PC-9 (cell line): ENCODE measurements around the gene PNP.

Experiments
- CTCF ChIP-seq: fragments of 200-600 bp; sonication (generic); conservative IDR thresholded peaks from 2 replicates; pipeline ENCODE4 v1.6.1; 2017; ENCODE audit warnings: mixed run types, antibody characterized with exemption, mild to moderate bottlenecking, moderate library complexity
- EZH2 ChIP-seq: fragments of 200-600 bp; sonication (generic); IDR thresholded peaks from 2 replicates; pipeline ENCODE4 v1.8.0; 2017; ENCODE audit warnings: antibody characterized with exemption, low read depth

GRCh38 chr14:20494935-20495766, 25.9 kb downstream of the PNP start:
- TF ChIP-seq CTCF (no peak), EZH2 (no peak)
